ENCODE measurements around the gene MAGEB16. TPM values are rescaled to one million over a fixed set of nuclear protein-coding genes. Genes with fewer than 3 reads are reported as not detected.

Gene MAGEB16
- total RNA-seq, 1 experiment from 2014 or later: not detected

- Mint-ChIP-seq H3K27ac (no peak overlapping the region), H3K36me3 (ENCODE audit: insufficient read depth in 1 of 3, low read depth in 3 of 3) (peaks cover 0 to 4% (median 3%) of the 10 kb centered on the region in 3 experiments; a peak in 3 of 7 replicates), H3K27me3 (ENCODE audit: low read depth) (no peaks in the 10 kb centered on the region), H3K9me3 (peaks cover 41 to 43% of the 10 kb centered on the region in 2 experiments), H3K4me3 (no peak overlapping the region), H3K4me1 (peaks cover 0 to 2% of the 10 kb centered on the region in 2 experiments; a peak in 1 of 4 replicates)
- H3K56ac ChIP-seq (ENCODE audit: insufficient read length, low read depth, low read length): no peak overlapping the region
- H3T11ph ChIP-seq (ENCODE audit: low read length): no peak overlapping the region
- H4K91ac ChIP-seq (ENCODE audit: insufficient read length, low read depth, low read length): no peak overlapping the region
- no peaks in the 10 kb centered on the region for H3K79me2 ChIP-seq (ENCODE audit: insufficient read depth, low read length)
- H3K4me2 ChIP-seq (ENCODE audit: insufficient read depth, insufficient read length, low read length): no peak overlapping the region
- no peak overlapping the region for H3K4ac ChIP-seq (ENCODE audit: low read depth, low read length)
- no peak overlapping the region for H4K5ac ChIP-seq (ENCODE audit: insufficient read length, low read depth, low read length)
- H4K20me1 ChIP-seq (ENCODE audit: control insufficient read depth, insufficient read depth, insufficient read length): no peaks in the 10 kb centered on the region
- H2BK20ac ChIP-seq (ENCODE audit: low read depth, low read length, poor library complexity, severe bottlenecking): no peak overlapping the region
- H2AFZ ChIP-seq (ENCODE audit: low read length): no peak overlapping the region
- no peak for TF ChIP-seq CTCF (conservative IDR thresholded peaks at IDR 0.05)
- no peaks in the 10 kb centered on the region for H3K79me1 ChIP-seq (ENCODE audit: insufficient read depth, low read depth, low read length, poor library complexity, severe bottlenecking)
- no CpG with 5 or more reads among the region's 1 CpG for WGBS (ENCODE audit: extremely low coverage, insufficient read length, low lambda C conversion rate)
- no peak overlapping the region for H2BK120ac ChIP-seq (ENCODE audit: low read depth, low read length, poor library complexity, severe bottlenecking)
- no peak overlapping the region for H2AK5ac ChIP-seq (ENCODE audit: insufficient read length, low read length)
- H3K23ac ChIP-seq (ENCODE audit: insufficient read length, low read depth, low read length): no peak overlapping the region
- no peaks in the 10 kb centered on the region for H3K27me3 ChIP-seq (ENCODE audit: insufficient read depth, low read length)
- no peak overlapping the region for H3K18ac ChIP-seq (ENCODE audit: insufficient read length, low read depth, low read length)
- no peak overlapping the region for H2BK12ac ChIP-seq (ENCODE audit: insufficient read length, low read depth, low read length)
- no peaks in the 10 kb centered on the region for H3K23me2 ChIP-seq (ENCODE audit: insufficient read length, low read depth, low read length, poor library complexity, severe bottlenecking)
- H2BK15ac ChIP-seq (ENCODE audit: low read depth, low read length): no peak overlapping the region
- no peaks in the 10 kb centered on the region for H3K4me1 ChIP-seq (ENCODE audit: insufficient read depth, low read length)
- H4K8ac ChIP-seq (replicated peaks; ENCODE audit: insufficient read length, low read depth, low read length): no peak overlapping the region
- no peak overlapping the region for H3K14ac ChIP-seq (ENCODE audit: insufficient read depth, low read length)
- H3K9ac ChIP-seq (ENCODE audit: extremely low read depth, insufficient read length, low read length): no peak overlapping the region
- no peak overlapping the region for H3K27ac ChIP-seq (ENCODE audit: insufficient read length, low read depth, low read length)
- no peaks in the 10 kb centered on the region for H3K9me3 ChIP-seq (ENCODE audit: control insufficient read depth, low read depth, low read length)
- no peak overlapping the region for H2BK5ac ChIP-seq (ENCODE audit: insufficient read length, low read length)
- DNase-seq: no peak
Observed at GRCh38 chrX:35773958-35774564, 24.1 kb upstream of the MAGEB16 start.
